Erythroblast (primary cell): ENCODE data around the gene MIPOL1.
"Not testable (repeated sequence)": the region's sequence is repeated elsewhere in the genome, so short reads cannot be mapped to it uniquely, and the experiment has no call there.

Experiments used
- DNase-seq, 2 experiments: peaks; one replicate each; lab custom pipeline; 2025; lab: John Stamatoyannopoulos, UW
- GATA1 ChIP-seq: IDR thresholded peaks from 2 replicates; pipeline ENCODE4 v1.6.1; 2011; ENCODE audit warnings: low read depth, mild to moderate bottlenecking, control low read depth, low read length, moderate library complexity
- POLR2A ChIP-seq: IDR thresholded peaks from 2 replicates; pipeline ENCODE4 v1.6.1; 2011; ENCODE audit warnings: mild to moderate bottlenecking, low read length

The MIPOL1 gene

DNA sequence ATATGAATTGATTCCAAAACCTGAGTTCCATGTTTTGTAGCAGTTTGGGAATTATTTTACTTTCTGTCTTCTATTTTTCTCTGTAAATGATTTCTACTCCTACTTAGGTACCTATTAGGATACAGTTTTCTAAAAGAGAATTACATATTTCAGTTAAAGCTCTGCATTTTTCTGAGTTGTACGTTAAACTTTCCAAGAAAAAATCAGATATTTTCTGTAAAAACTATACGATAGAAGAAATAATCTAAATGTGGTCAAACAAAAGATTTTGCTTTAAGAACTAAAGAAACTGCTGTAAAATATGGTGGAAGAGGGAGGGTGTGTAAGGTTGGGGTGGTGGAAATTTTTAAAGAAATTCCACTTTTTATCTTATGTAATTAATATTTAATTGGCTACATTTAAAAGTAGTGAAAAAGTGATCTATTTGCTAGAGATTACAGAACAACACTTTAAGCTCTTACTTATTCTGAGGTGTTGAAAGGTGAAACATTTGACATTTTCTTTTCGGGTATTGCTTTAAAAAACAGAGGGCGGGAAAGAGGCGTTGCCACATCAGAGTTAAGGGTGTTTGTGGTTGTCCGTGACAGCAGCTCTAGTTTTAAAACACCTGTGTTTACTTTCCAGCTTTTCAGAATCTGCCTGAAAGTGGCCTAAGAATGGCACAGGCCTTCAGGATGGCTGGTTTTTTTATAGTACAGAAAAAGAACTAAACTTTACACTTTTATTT is 187.3 kb downstream of the MIPOL1 start:
- TF ChIP-seq POLR2A, result no peak
- TF ChIP-seq GATA1, result no peak
- DNase-seq, result no peak

DNA sequence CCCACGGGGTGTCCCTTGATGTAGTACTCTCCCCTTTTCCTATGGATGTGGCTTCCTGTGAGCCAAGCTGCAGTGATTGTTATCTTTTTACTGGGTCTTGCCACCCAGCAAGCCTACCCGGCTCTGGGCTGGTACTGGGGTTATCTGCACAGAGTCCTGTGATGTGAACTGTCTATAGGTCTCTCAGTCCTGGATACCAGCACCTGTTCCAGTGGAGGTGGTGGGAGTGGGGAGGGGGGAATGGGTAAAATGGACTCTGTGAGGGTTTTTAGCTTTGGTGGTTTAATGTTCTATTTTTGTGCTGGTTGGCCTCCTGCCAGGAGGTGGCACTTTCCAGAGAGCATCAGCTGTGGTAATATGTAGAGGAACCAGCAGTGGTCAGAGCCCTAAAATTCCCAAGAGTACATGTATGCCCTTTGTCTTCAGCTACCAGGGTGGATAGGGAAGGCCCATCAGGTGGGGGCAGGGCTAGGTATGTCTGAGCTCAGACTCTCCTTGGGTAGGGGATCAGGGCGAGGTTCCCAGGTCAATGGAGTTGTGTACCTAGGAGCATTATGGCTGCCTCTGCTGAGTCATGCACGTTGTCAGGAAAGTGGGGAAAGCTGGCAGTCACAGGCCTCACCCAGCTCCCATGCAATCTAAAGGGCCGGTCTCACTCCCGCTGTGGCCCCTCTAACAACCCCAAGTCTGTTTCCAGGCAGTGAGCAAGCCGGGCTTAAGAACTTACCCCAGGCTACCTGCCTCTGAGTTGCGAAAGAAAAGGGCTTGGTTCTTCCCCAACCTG is 199.6 kb downstream of the MIPOL1 start:
- not testable (repeated sequence) for DNase-seq

DNA sequence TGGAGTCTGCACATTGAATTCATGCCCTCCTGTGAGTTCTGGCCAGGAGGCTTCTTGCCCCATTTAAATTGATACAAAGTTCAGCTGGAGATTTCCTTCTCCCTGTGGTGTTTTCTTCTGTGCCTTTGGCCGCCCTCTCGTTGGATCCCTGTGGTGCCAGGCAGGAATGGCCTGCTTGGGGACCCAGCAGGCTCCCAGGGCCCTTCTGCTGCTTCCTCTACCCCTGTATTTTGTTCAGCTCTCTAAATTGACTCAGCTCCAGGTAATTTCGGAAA is 200.1 kb downstream of the MIPOL1 start:
- TF ChIP-seq GATA1 (no peak), POLR2A (no peak)
- no peak for DNase-seq

DNA sequence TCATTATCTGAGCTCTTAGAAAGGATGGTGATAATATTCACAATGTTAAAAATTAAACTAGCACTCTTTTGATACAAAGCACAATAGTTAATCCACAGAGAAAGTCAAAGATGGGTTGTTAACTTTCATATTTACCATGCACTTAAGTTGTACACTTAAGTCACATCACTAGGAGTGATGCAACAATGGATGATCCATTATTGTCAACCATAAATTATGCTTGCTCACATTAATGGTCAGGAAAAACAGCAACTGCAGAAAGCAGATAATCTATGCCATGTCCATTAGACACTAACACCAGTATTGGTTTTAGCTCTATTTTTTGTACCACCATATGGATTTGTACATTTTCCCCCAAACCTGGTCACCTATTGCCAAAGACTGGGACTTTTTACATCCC is 201.8 kb downstream of the MIPOL1 start:
- TF ChIP-seq POLR2A (no peak), GATA1 (no peak)
- DNase-seq, result no peak

GRCh38 chr14:37401093-37401492 is 203.4 kb downstream of the MIPOL1 start:
- no peak for DNase-seq
- TF ChIP-seq POLR2A (no peak), GATA1 (no peak)

DNA sequence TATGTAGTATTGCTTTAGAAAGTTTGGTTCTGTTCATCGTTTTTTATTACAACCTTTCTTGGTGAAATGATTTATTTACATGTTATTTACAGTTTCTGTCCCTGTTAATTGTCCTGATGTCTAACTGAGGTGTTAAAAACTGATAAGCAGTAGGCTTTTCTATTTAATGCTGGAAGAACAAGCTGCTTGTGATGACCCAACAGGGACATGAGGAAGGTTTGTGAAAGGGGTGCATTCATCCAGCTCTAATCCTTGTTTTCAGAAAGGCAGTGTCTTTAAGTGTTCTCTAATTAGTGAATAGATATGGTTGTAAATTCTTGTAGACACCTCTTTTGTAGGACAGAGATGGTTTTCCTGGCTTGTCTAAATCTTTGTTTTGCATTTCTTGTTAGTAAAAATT is 205.9 kb downstream of the MIPOL1 start:
- TF ChIP-seq GATA1, result no peak
- DNase-seq, result no peak

GRCh38 chr14:37406095-37406494 is 208.4 kb downstream of the MIPOL1 start:
- DNase-seq, result no peak
- TF ChIP-seq POLR2A (no peak), GATA1 (no peak)

- TF ChIP-seq GATA1, result no peak
- TF ChIP-seq POLR2A, result no peak
- DNase-seq, result no peak
These were observed 213.5 kb downstream of the MIPOL1 start for GRCh38 chr14:37411079-37411735.

GRCh38 chr14:37413050-37413449 is 215.3 kb downstream of the MIPOL1 start:
- no peak for DNase-seq
- TF ChIP-seq POLR2A (no peak), GATA1 (no peak)

DNA sequence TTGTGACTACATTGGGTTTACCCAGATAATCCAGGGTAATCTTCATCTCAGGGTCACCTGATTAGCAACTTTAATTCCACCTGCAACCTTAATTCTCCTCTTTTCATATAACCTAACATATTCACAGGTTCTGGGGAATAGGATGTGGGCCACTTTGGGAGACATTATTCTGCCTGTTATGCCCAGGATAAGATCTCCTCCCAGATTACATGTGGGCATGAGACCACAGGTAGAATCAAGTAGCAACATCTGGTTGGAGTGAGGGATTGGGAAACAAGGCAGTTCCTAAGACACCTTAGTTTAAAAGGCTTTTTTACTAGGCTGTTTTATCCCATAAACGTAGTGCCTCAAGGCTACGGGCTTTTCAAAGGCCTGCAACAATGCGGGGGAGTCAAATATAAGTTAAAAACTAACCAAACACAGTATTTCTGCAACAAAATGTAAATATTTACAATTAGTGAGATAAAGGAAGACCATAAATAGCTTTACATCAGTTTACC is 215.8 kb downstream of the MIPOL1 start:
- TF ChIP-seq GATA1, result no peak
- TF ChIP-seq POLR2A, result no peak
- DNase-seq, result no peak

- DNase-seq, result no peak
- TF ChIP-seq POLR2A (no peak), GATA1 (no peak)
These were observed 218.5 kb downstream of the MIPOL1 start for GRCh38 chr14:37416264-37416663.

GRCh38 chr14:37417151-37417550 is 219.4 kb downstream of the MIPOL1 start:
- DNase-seq, result no peak
- no peak for TF ChIP-seq GATA1
- TF ChIP-seq POLR2A, result no peak

DNA sequence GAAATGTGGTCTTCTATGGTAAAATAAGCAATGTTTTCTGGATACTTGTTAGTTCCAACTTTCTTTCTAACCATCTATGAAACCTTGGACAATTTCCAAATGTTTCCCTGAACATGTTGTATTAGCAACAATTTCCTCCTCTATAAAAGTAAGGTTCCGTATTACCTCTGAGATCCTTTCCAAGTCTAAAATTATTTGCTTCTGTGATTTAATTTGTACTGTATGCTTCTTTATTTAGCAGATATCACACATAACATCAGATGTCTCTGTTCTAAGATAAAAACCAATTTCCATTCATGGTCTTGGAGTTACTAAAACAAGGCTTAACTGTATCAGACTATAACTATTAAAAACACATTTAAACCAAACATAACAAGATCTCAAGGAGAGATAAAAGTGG is 220.1 kb downstream of the MIPOL1 start:
- TF ChIP-seq GATA1, result no peak
- TF ChIP-seq POLR2A, result no peak
- no peak for DNase-seq

DNA sequence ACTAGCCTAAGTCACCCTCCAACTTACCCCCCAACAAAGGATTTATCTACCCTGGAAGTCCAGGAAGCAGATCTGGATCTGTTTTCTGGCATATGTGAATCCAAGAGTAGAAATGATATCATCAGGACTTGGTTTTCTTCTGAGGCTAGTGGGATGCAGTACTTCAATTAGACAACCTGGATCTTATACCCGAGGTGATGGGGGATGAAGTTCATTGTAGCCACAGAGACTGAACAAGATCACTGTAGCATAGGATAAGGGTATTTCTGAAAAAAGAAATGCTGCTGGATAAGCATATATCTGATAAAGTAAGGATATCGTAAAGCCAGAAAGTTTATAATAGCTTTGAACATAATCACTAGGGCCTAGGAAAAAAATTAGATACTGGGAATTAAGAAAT is 222.9 kb downstream of the MIPOL1 start:
- DNase-seq, result no peak

More for the DNA sequence above, 222.9 kb downstream of the MIPOL1 start:
- TF ChIP-seq GATA1 (no peak), POLR2A (no peak)
